ENCODE measurements around the gene SIK2.

DNA sequence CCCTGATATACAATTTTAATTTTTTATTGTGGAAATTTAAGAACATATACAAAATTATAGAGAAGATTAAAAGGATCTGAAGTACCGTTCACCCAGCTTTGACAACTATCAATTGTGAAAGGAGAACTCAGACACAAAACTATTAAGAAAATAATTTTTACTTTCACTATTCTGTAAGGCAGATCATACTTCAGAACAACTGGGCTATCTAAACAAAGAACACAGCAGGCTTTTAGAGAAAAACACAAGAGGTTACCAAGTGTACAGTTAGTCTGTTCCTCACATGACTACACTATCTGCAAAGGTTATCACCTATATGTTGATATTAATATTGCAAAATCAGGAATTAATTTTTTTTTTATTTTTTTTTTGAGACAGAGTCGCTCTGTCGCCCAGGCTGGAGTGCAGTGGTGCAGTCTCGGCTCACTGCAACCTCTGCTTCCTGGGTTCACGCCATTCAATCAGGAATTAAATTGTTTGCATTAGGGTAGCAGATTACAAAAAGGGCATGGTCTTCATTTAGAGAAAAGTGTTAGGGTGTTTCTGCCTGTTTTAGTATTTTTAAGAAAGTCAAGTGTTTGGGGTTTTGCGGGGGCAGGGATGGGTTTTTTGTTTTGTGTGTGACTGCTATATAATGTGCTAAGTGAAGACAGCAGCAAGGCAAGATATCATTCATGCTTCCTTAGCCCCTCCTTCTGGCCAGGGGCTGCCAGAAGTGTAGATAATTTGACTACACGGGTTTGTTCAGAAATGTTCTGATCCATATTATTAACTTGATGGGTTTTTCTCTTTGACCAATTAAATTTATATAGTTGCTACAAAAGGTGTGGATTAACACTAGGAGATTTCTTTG is 27.6 kb upstream of the SIK2 start:
- TF ChIP-seq, protein P1, sequence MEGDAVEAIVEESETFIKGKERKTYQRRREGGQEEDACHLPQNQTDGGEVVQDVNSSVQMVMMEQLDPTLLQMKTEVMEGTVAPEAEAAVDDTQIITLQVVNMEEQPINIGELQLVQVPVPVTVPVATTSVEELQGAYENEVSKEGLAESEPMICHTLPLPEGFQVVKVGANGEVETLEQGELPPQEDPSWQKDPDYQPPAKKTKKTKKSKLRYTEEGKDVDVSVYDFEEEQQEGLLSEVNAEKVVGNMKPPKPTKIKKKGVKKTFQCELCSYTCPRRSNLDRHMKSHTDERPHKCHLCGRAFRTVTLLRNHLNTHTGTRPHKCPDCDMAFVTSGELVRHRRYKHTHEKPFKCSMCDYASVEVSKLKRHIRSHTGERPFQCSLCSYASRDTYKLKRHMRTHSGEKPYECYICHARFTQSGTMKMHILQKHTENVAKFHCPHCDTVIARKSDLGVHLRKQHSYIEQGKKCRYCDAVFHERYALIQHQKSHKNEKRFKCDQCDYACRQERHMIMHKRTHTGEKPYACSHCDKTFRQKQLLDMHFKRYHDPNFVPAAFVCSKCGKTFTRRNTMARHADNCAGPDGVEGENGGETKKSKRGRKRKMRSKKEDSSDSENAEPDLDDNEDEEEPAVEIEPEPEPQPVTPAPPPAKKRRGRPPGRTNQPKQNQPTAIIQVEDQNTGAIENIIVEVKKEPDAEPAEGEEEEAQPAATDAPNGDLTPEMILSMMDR (IDR thresholded peaks at IDR 0.05) = no peak
- TF ChIP-seq POLR2A (IDR thresholded peaks at IDR 0.05) = no peak
